H4 (cell line): ENCODE data around the gene PCDH15. TPM values are rescaled to one million over a fixed set of nuclear protein-coding genes. Genes with fewer than 3 reads are reported as not detected.

Experiments used
- DNase-seq: peaks from one replicate; pipeline ENCODE4 v3.0.0-alpha.2; 2015; ENCODE audit warnings: low spot score
- total RNA-seq: library from RNA; depleted of rRNA; stranded (reverse); fragments of >200 nt; shearing (Covaris generic); gene quantifications from 2 replicates; pipeline ENCODE4 v1.2.3, GENCODE V29; 2014; rRNA removed

The PCDH15 gene
- 0.35 TPM in 1 of 2 replicates, not detected in the other for total RNA-seq

DNA sequence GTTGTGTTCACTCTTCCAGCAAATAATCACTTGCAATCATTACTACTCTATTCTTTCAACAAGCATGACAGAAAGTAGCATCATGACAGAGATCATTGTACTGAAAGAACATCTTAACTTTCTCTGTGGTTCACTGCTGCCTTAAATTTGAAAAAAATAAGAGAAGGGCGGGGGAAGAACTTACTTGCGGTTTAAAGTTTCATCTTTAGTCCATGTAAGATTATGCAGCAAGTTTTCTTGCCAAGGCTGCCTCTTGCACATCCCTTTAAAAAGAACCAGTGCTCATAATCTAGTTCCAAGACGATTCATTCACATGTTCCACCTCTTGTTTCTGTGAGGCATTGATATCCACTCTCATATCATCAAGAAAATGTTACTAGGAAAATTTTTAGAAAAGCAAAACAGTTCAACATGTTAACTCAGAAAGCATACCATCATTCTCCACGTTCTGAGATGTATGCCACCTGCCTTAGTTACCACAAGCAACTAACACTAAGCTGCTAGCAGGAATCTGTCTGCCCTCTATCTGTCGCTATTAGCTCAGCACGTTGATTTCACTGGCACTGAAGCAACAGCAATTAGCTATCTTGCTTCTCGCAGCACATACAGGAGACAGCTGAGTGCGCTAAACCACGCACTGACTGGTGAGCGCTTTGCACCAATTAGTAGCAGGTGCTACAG is at the start of gene PCDH15:
Gene PCDH15, minus strand, starts transcription at position 491 of the 681 bp plus-strand sequence. CDS start 136,969 bp downstream, outside the sequence.
- peak; percentile 49 for DNase-seq

DNA sequence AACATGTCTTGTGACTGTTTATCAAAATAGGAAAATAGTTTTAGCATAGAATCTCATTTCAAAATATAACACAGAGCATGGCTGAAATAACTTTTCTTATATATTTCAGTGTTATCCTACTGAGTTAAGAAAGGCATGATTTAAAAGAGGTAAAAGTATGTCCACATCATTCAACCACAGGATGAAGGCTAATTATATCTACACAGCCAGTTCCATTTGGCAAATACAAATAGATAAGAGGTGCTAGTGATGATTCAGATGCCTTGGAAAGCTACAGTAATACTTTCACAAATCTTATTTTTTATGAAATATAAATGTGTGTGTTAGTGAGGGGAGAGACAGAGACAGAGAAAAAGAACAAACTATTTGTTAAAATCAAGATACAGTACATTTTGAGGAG is 42.9 kb upstream of the PCDH15 start:
- DNase-seq, result no peak

DNA sequence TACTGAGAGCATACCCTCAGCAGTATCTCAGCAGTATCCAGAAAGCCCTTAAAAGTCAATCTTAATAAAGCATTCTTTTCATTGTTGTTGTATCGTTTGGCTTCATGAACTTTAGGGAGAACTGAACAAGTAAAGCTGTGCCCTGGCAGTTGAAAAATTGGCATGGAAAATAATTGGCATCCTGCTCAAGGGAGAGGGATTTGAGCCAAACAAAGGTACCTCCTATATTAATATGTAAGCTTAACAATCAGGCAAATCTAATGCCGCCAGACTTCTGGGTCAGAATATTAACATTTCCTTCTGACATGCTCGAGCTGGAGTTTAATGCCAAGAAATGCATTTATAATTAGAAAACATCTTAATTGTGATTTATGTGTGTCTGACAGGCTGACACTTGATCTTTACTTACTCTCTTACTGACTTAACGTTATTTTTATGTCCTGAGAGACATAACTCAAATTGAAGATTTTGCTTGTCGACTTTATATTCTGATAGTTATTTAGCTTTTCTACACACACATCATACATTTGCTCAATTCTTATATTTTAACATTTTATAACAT is 42.1 kb upstream of the PCDH15 start:
- no peak for DNase-seq

DNA sequence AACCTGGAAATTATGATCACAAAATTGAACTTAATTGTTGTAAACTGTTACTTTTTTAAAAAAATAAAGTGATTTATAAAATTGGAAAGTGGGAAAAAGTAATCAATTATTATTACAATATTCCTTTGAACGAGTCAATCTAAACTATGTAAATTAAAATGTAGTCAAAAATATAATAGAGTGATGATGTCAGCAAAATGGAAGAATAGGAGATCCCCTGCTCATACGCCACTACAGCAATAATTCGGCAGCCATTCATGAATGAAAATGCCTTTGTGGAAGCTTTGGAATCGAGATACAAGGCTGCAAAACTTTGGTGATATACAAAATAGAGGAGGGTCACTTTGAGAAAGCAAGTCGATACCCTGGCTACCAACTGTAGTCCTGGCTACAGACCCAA is 36.4 kb upstream of the PCDH15 start:
- no peak for DNase-seq

DNA sequence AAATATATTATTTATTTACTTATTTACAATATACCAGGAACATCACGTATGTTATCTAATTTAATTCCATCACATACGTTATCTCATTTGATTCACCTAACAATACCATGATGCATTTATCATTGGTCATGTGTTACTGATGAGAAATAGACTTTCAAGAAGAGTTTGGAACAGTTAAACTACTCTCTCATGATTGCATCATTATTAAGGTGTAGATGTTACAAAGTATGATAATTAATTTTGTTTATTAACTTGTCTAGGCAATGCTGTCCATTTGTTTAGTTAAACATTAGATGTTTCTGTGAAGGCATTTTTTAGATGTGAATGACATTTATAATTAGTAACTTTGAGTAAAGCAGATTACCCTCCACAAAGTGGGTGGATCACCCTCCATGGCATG is 32.0 kb upstream of the PCDH15 start:
- DNase-seq, result no peak

DNA sequence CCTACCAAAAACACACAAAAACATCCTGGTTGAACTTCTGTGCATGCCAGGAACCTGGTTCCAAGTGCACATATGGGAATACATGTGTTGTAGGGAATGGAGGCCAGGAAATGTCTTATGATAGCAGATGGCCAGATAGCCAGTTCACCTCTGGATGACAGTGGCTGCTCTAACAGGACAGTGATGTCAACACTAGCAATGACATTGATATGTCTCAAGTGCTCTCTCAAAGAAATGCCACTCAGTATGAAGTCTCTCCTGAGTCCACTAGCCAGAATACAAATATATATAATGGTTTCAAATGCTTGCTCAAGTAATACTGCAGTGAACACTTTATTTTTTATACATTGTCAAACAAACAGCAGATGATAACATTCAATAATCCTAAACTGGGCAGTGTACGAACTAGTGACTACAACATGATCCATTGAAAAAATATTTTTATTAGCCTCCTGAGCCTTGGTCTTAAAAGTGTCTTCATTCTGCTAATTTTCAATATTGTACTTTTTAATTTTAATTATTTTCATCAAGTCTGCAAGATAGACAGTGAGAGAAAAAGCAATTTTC is 26.0 kb upstream of the PCDH15 start:
- DNase-seq, result no peak

DNA sequence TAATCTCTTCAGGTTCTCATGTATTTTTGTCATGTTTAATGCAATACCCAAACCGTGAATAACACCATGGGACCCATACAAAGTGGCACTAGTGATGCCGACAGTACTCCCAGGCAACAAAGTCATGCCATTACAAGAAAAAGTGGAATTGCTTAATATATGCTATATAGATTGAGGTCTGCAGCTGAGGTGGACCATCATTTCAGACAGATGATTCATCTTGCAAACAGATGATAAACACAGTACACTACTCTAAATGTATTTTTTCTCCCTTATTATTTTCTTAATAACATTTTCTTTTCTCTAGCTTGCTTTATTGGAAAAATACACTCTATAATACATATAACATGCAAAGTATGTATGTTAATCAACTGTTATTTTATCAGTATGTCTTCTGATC is 14.6 kb upstream of the PCDH15 start:
- no peak for DNase-seq

DNA sequence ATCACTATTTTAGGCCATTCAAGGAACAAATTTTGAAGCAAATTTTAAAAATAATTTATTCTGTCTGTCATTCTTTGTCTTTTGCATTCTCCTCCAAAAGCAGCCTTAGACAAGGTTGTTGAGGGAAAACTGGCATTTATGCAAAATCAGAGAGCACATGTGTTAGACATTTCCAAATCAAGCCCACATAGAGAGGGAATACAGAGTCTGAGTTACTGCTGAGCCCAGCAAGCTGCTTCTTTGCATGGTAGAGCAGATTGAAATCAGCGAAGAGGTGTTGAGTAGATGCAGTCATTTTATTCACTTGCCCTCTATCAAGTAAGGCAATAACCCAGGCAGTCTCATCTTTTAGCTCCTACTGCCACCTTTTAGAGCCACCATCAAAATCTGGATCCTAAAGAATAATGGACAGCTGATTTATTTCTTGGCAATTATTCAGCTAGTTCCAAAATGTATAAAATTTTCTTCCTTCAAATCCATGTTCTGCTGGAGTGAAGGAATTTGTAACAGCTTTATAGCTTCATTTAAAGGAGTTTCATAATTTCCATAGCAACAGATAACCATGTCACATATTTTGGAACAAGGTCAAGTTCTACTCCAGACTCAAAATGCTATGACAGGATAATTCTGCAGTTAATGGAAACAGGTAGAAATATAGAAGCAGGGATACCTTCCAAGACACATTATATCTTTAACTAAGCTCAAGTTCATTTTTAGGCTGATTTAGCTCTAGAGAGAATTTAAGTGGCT is 7.3 kb upstream of the PCDH15 start:
- DNase-seq, result no peak

DNA sequence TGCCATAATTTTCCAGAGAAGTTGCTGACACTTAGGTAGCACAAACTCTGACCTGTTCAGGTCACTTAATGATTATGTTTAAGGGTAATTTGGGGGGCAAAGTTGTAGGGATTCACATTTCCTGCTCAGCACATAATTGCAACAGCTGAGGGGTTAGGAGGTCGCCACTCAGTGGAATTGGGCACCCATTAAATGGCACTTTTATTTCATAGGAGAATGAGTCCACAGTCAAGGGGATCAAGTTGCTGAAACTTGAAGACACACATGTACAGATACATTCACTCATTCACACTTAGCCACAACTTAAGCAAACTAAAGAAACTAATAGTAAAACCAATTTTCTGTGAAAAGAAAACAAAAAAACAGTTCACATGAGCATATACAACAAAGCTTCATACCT is 1.5 kb downstream of the PCDH15 start:
- no peak for DNase-seq

DNA sequence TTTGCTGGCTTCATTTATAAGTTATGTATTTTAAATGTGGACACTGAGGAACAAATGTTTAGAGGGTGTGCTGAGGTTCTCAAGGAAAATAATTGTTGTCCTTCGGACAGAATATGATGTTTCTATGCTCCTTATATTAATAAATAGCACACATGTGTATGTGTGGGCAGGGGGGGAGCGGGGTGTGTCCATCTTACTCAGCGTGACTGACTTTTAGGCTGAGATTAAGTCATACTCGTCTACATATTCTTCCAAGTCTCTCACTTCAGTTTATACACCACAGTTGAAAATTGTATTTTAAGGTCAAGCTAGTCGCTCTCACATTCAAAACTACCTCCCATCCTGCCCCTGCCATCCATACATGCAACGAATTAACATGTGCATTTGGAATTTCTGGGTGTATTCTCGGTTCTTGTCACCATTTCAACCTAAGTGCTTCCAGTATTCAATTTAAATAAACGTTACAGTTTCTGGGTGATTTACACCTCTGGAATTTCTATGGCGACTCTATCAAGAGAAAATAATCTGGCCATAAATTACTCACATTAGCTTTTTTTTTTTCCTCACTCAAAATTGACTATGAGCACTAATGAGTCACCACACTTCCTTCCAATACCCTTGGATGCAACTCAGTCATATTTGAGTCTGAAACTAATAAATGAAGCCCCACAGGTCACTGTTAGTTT is 3.3 kb downstream of the PCDH15 start:
- DNase-seq, result no peak

DNA sequence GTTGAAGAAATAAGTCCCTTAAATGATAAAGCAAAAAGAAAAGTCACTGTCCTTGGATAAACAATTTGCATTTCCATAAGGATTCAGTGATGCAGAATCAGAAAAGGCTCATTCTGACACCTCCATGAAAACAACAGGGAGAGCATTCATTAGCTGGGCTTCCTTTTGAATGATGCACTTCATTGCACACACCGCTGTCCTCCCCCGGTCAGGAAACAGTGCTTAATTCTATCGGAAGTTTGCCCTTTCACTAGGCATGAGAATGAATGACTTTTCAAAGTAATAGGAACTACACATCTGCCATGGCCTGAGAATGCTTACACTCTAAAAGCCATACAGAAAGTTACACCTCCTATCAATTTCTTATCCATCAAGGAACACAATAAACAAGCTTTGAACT is 4.2 kb downstream of the PCDH15 start:
- DNase-seq, result no peak

DNA sequence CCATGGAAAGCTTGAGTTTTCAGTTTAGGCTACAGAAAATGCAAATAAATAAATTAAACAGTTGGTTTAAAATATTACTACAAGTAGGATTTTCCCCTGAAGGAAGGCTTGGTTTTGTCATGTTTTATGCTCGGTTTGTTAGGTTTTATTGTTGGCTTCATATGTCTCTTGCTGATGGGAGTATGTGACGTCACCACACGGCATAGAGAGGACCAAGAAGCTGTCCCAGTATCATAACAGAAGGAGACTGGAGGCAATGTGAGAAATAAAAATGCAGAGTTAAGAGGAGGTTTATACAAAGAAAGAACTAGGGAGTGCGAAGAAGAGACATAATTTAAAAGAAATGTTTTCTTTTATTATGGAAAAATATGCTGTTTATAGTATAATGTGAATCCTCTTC is 24.4 kb downstream of the PCDH15 start:
- no peak for DNase-seq

DNA sequence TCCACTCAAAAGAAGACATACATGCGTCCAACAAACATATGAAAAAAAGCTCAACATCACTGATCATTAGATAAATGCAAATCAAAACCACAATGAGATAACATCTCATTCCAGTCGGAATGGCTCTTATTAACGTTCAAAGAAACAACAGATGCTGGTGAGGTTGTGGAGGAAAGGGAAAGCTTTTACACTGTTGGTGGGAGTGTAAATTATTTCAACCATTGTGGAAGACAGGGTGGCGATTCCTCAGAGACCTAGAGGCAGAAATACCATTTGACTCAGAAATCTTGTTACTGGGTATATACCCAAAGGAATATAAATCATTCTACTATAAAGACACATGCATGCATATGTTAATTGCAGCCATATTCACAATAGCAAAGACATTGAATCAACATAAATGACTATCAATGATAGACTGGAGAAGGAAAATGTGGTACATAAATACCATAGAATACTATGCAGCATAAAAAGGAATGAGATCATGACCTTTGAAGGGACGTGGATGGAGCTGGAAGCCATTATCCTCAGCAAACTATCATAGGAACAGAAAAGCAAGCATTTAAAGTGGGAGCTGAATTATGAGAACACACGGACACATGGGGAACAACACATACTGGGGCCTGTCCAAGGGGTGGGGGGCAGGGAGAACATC is 28.4 kb downstream of the PCDH15 start:
- DNase-seq, result no peak

DNA sequence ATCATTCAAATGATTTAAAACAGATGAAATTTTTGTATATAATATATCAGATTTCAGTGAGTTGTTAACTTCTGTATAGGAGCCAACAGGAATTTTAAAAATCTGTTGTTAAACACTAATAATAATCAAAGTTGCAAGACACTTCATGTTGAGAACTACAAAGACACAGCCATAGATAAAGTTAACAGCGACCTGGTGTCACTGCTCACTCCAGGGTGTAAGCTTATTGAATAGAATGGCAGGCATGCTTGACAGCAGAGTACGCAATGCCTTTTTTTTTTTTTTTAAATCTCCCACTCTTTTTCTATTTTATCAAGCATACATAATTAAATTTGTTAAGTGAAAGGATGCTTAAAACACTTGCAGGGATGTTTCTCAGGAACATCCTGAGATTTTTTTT is 32.0 kb downstream of the PCDH15 start:
- no peak for DNase-seq

DNA sequence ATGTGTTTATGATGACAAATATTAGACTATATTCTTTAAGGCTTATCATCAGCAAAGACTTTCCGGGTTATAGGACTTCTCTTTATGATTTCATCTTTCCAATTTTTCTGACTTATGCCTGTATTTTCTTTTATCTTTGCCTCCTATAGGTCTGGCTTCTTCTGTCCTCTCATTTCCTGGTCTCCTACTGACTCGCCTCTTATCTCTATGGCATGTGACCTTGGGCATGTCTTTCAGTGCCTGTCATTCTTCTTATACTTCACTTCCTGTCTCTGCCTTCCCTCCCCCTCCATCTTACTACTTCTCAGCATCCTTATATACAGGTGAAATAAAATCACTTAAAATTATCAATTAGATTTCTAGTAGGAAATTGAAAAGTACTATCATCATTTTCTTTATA is 42.2 kb downstream of the PCDH15 start:
- DNase-seq, result no peak

DNA sequence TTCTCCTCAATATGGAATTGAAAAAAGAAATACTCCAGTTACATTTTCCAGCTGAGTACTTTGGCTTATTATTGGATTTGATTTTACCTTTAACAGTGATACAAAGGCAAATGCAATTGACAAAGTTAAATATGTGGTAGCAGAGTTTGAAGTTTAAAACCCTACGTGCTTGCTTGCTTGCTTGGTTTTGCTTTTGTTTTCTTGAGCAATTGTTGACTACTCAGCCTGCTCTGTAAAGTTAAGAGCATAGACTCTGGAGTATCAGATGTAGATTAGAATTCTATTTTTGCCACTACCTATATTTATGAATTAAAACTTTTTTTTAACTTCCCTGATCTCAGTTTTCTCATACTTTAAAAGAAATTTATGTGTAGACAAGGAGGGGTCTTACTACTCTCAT is 51.4 kb downstream of the PCDH15 start:
- DNase-seq, result peak; percentile 4

DNA sequence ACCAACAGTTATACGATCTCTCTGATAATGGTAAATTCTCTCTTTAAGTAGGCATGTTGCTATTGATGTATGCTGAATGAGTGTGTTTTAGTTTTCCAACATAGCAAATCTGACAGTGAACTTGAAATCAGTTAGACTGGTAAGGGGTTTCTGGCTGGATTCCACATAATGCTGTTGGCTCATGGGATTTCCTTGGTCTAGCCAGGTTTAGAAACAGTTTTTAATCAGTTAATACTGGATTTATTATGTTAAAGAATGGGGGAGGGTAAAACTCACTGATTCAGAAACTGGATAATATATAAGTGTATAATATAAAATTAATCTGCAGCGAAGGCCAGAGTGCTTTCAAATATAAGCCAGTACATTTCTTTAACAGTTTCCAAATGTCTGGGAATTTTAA is 55.6 kb downstream of the PCDH15 start:
- no peak for DNase-seq

DNA sequence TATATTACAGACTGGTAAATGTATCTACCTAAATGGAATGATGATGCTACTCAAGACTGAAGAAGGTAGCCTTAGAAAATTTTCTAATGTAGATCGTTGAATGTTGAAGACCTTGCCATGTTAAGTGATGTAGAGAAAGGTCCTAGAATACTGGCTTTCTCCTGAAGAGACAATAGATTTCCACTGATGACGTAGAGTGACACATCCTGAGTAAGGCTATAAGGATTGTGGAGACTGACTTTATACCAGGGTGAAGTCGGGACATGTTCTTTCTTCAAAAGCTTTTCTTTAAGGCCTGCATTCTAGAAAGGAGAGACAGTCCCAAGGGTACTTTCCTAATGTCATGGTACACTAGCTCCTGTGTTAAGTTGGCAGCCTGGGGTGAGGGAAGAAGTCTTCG is 58.6 kb downstream of the PCDH15 start:
- DNase-seq, result no peak

DNA sequence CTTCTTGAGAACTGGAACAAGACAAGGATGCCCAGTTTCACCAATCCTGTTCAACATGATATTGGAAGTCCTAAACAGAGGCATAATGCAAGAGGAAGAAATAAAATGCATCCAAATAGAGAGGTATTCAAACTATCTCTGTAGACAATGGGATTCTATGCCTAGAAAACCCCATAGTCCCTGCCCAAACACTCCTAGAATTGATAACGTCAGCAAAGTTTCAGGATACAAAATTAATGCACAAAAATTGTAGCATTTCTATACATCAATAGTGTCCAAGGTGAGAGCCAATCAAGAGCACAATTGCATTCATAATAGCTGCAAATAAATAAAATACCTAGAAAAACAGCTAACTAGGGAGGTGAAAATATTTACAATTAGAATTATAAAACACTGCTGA is 72.5 kb downstream of the PCDH15 start:
- no peak for DNase-seq

DNA sequence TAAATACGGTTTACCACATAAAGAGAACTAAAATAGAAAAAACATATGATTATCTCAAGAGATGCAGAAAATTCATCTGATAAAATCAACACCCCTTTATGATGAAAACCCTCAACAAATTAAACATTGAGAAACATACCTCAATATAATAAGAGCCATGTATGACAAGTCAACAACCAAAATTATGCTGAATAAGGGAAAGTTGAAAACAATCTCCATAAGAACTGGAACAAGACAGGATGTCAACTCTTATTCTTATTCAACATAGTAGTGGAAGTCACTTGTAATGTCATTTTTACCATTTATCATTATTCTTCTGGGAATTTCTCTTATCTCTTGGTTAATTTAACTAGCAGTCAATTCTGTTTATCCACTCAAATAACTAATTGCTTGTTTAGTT is 79.0 kb downstream of the PCDH15 start:
- DNase-seq, result no peak

DNA sequence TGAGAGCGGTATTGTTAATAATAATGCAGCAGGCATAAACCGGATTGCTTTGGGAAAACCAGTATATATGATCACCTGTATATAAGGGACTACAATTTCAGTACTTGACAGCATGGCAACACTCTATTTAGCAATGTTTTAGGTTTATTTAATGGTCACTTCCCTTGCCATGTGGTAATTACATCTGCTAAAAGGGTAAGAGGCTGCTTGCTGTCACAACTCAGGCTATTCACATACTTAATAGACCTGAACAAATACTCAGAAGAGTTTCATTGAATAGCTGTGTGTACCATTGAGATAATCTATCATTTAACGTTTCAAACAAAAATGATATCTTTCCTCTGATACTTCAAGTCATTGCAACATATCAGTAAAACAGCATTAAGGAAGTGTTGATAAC is 90.1 kb downstream of the PCDH15 start:
- no peak for DNase-seq

DNA sequence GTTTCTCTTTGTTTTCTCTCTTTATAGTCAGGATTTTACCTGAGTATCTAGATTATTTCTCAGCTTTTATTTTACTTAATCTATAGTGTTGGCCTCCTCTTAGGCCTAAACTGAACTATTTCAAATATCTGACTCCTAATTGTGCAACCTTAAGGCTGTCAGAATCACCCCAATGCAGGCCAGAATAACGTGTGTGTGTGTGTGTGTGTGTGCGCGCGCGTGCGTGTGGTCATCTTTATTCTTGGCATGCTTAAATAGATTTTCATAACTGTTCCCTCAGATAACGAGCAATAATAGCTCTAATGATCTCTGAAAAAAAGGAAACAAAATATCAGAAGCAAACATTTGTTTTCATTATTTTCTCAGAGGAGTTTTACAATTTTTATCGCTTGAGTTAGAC is 92.4 kb downstream of the PCDH15 start:
- no peak for DNase-seq
